HG03354 (cell line): Measurements from ENCODE around the gene ENPP5.

Source experiments
- ATAC-seq: cut with Tn5 transposase; IDR thresholded peaks from one replicate; pipeline ENCODE4 v1.9.1; 2021; ENCODE audit warnings: mild to moderate bottlenecking; ENCODE audit not compliant: unreplicated experiment, poor library complexity, severe bottlenecking

ENPP5 gene, protein sequence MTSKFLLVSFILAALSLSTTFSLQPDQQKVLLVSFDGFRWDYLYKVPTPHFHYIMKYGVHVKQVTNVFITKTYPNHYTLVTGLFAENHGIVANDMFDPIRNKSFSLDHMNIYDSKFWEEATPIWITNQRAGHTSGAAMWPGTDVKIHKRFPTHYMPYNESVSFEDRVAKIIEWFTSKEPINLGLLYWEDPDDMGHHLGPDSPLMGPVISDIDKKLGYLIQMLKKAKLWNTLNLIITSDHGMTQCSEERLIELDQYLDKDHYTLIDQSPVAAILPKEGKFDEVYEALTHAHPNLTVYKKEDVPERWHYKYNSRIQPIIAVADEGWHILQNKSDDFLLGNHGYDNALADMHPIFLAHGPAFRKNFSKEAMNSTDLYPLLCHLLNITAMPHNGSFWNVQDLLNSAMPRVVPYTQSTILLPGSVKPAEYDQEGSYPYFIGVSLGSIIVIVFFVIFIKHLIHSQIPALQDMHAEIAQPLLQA

DNA sequence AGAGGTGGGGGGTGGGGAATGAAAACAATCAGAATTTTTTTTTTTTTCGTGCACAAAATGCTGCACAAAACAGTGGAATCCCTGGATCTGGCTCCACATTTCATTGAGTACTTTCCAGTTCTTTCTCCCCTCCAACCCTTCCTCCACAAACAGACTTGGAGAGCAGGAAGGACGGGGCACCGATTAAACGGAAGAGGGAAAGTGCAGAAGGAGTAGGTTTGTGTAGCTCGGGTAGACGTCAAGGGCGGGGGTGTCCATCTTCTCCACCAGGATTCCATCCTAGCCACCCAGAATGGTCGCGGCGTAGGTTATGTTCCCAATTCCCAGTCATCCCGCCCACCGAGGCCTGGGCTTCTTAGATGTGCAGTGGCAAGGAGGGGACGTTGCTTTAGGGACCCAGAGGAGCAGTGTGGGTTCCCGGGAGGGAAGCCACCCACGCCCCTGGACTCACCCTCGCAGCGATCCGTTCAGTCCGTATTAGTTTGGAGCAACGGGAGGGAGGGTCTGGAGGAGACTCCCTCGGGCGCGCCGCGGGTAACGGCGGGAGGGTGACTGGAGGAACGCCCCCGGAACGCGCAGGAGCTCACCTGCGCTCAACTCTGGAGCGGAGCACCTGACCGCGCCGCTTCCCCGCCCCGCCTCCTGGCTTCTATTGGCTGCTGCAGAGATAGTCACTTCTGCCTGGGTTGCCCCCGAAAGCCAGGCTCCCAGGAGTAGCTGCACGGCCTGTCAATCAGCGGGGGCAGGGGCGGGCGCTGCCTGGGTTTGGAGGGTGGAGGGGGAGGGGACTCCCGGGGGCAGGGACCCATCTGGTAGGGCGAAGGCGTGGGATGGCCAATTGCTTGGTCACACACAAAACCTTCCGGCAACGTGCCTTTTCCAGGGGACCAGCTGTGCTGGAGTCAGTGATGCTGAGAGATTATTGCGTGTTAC, at the start of gene ENPP5:
TSS of gene ENPP5 (minus strand) at position 624 of the 933 bp plus-strand sequence. CDS start 2,718 bp downstream, outside the sequence.
- peak; percentile 90 for ATAC-seq

DNA sequence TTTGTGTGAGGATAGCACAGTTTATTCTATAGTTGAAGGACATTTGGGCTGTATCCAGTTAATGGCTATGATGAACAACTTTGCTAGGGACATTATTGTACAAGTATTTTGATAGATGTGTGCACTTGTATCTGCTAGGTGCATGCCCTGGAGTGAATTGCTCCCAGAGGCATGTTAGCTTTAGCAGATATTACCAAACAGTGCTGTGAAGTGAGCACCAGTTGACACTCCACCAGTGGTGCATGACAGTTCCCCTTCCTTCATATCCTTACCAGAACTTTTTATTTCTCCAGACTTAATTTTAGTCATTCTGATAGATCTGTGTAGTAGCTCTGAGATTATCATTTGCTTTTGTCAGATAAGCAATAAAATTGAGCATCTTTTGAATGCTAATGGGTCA, 48.9 kb upstream of the ENPP5 start:
- ATAC-seq, result no peak

DNA sequence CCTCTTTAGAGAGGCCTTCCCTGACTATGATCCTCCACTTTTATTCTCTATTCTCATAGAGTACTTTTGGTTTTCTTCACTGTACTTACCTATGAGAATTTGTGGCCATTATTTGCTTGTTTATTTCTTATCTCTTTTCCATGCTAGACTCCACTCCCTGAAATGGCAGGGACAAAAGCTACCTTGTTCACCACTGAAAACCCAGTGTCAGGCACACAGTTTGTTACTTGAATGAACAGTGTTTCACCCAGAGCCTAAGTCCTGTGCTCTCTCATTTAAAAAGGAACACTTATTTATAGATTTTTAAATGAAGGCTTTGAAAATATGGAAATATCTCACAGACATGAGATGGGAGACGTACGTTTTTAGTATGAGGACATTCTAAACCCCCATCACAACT, 47.7 kb upstream of the ENPP5 start:
- no peak for ATAC-seq

DNA sequence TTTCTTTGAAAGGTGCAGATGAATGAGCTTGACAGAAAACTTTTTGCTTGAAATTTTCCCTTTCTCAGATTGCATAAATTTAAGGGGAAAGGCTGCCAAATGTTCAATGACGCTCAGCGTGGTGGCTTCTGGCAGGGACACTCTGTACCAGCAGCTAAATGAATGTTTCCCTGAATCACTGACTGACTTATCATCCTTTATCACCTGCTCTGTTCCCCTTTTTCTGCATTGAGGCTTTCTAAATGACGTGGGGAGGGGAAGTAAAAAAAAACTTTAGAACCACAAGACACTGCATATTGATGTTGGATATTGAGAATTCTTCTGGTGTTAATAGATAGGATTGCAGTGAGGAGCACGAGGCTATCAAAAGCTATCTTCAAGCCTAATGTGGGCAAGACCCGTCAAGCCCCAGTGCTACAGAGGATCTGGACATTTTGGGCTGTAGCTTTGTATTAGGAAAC, 46.9 kb upstream of the ENPP5 start:
- peak; percentile 52 for ATAC-seq

DNA sequence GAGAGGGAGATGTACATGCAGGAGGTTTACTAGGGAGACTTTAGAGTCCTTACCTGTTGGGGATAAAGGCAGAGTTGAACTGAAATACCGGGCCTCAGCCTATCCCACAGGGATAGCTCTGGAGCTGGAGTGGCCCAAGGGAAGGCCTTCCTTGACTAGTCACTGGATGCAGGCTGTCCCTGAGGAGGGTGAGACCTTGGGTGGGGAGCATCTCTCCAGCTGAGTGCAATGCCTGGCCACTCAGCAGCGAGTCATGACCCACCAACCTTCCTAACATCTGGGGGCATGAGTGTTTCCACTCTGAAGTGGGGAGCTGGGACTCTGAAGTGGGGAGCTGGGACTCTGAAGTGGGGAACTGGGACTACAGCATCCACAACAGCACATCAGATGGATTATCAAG, 46.1 kb upstream of the ENPP5 start:
- ATAC-seq, result no peak

DNA sequence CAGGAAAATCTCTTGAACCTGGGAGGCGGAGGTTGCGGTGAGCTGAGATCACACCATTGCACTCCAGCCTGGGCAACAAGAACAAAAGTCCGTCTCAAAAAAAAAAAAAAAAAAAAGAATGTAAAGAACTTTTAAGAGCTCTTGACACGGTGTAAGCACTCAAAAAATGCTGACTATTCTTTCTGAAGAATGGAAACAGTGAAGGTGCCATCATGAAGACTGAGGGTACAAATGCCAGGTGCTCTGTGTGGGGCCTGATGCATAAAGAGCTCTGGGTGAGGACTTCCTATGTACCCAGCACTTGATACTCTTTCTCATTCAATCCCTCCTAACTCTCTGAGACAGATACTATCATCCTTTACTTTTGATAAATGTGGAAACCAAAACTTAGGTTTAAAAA, 45.0 kb upstream of the ENPP5 start:
- no peak for ATAC-seq

DNA sequence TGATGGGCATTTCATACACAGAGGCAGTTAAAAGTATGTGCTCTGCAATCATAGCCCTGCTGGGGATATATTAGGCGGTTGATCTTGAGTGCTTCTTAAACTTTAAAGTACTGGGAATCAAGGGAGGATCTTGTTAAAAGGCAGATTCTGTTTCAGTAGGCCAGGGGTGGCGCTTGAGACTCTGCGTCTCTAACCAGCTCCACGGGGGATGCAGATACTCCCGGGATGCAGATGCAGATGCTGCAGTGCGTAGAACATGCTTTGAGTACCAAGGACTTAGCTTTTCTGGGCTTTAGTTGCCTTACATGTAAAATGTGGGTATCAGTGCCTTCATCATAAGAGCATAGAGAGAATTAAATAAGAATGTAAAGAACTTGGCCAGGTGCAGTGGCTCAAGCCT, 44.4 kb upstream of the ENPP5 start:
- no peak for ATAC-seq

DNA sequence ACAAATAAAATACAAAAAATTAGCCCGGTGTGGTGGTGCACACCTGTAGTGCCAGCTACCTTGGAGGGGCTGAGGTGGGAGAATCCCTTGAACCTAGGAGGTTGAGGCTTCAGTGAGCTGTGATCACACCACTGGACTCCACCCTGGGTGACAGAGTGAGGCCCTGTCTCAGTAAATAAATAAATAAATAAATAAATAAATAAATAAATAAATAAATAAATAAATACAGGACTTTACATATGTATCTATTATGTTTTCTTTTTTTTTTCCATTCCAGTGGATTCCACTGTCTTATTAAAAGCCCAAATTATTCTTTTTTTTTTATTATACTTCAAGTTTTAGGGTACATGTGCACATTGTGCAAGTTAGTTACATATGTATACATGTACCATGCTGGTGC, 41.1 kb upstream of the ENPP5 start:
- no peak for ATAC-seq

DNA sequence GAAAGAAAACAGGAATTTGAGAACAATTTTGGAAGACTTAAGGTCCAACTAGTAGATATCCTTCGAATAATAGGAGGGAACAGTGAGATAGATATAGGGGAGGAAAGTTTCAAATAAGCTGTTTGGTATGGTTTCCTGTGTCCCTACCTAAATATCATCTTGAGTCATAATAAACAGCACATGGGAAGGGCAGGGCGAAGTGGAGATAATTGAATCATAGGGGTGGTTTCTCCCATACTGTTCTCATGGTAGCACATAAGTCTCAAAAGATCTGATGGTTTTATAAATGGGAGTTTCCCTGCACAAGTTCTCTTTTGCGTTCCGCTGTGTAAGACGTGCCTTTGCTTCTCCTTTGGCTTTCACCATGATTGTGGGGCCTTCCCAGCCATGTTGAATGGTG, 39.5 kb upstream of the ENPP5 start:
- ATAC-seq, result no peak

DNA sequence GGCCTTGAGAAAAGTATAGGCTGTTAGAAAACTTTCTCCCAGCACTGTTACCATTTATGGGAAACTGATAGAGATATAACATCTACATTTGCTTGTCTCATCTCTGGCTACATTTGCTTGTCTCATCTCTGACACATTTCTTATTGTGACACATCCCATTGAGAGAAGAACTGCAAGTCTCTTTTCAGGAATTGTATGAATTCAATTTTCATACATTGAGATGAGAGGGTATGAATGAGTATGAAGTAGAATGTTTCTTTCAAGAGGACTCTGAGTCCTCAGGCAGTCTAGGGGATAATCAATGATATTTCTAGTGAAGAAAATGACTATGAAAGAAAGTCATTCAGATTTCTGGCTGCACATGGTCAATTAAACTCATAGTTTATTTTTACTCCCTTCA, 37.5 kb upstream of the ENPP5 start:
- no peak for ATAC-seq

DNA sequence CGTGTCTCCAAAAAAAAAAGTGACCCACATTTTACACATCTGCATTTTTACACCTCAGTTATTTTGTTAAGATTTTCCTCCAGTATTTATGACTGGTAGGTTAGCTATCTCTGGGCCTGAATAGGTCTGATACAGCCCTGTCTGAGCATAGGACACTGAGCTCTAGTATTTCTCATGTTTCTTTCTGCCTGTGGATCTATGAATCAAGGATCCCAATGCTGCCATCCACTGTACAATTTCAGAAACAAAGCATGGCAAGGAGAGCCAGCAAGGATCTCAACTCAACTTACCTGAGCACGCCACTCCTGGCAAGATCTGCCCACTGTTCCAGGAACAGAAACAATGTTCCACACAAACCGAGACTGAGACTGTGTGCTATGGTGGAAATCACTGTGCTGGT, 36.4 kb upstream of the ENPP5 start:
- ATAC-seq, result no peak

DNA sequence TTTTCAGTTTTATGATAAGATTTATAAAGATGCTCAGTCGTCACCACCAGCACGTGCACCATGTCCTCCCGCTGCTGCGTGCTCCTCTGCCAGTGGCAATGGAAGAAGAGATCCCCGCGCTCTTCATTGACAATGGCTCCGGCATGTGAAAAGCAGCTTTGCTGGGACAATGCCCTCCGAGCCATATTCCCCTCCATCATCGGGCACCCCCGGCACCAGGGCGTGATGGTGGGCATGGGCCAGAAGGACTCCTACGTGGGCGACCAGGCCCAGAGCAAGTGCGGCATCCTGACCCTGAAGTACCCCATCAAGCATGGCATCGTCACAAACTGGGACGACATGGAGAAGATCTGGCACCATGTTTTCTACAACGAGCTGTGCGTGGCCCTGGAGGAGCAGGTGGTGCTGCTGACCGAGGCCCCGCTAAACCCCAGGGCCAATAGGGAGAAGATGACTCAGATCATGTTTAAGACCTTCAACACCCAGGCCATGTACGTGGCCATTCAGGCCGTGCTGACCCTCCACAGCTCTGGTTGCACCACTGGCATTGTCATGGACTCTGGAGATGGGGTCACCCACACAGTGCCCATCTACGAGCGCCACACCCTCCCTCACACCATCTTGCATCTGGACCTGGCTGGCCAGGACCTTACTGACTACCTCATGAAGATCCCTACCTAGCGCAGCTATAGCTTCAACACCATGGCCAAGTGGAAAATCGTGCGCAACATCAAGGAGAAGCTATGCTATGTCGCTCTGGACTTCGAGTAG, 34.3 kb upstream of the ENPP5 start:
- ATAC-seq, result no peak

DNA sequence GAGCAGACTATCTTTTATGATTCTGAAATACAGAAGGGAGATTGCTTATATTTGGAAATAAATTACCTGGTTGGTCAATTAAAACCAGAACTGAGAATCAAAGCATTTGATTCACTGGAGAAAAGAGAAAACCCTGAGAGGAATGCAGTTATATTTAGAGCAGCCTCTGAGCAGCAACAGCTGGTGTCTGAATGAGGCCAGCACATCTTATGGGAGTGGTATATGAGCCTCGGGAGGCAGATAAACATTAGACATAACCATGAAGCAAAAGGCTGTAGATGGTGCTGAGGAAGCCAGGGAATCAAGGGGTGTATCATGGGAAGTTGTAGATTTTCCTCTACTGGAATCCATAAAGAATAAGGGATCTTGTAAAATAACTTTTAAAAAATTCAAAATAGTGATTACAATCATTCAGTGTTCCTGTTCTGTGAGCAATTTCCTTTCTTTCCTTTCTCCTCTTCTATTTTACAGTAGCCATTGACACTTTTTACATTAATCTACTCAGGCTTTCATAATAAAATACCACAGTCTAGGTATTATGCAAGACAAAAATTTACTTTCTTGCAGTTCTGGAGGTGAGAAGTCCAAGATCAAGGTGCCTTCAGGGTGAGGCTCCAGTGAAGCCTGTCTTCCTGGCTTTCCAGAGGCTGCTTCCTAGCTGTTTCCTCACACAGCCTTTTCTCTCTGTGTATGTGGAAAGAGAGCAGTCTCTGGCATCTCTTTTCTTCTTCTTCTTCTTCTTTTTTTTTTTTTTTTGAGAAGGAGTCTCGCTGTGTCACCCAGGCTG, 32.8 kb upstream of the ENPP5 start:
- no peak for ATAC-seq

DNA sequence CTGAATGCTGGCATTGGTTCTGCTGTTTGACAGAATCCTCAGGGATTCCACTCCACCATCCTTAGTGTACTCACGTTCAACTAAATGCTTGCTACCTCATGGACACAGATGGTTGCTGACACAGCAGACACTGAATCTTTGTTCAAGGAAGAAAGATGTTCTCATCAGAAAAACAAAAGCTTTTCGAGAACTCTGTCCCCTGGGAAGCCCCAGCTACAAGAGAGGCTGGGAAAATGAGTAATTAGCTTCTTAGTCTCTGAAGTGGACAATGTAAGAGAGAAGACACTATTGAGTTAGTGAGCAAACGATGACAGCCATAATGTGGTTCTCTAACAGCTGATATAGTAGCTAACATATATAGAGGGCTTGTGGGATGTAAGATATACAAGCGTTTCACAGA, 30.9 kb upstream of the ENPP5 start:
- no peak for ATAC-seq

DNA sequence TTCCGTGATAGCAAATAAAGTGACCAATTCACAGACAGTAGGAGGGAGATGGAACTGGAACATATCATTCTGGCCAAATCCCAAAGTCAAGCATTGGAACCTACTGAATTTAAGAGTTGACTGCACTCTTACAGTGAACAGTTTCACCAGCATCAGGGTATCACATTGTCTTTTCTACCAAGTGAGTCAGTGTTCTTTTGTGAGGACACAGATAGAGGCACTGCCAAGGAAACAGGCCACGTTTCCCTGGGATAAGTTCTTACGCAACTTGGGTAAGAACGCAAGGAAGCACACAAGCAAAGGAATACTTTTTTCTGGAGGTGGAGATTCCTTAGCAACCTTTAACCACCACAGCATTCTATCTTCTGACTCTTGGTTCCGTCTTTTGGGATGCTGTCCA, 28.6 kb upstream of the ENPP5 start:
- ATAC-seq, result no peak

DNA sequence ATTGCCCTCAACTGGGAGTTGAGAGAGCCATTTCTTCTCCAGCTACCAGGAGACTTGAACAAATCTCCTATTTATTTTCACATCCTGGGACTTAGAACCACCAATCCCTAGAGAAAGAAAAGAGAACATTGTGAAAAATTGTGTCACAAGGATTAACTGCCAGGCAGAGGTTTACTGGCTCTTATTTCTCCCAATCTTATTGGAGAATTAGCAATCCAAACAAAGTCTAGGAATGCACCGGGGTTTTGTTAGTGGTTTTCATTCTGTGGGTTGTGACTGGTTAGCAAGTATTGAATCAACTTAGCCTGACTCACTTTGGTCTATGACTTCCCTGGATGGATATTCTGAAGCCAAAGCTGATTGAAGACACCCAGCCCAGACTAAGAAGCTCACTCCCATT, 21.2 kb upstream of the ENPP5 start:
- ATAC-seq, result no peak

DNA sequence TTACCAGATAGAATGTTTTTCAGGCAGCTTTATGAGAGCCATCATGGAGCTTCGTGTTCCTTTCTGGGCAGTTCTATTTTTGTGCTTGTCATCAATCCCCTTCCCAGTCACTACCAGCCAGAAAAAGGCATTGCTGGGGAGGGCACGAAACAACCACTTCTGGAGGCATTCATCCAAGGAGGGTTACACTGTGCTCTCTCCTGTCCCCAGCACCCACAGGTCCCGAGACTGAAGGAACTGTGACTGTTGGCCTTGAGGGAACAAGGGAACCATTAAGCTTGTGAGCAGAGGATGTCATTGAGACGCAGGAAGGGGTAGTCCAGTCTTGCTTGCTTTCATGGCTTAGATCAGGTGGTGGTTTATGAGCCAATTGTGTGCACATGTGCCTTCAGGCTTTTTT, 20.1 kb upstream of the ENPP5 start:
- ATAC-seq, result no peak

DNA sequence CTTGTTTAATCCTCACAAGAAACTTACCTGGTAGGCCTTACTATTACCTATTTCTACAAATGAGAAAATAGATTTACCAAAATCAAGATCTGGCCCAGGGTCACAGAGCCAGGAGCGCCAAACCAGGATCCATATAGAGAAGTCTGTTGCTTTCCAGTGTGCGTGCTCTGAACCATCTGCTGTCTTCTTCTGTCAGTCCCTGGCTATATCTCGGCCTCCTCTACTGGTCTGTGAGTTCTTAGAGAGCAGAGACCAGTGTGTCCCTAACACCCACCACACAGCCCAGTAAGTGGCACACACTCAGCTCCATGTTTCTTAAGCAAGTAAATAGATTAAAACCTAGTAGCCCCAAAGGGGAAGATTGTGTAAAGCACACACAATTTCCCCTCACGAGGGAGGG, 18.9 kb upstream of the ENPP5 start:
- no peak for ATAC-seq

DNA sequence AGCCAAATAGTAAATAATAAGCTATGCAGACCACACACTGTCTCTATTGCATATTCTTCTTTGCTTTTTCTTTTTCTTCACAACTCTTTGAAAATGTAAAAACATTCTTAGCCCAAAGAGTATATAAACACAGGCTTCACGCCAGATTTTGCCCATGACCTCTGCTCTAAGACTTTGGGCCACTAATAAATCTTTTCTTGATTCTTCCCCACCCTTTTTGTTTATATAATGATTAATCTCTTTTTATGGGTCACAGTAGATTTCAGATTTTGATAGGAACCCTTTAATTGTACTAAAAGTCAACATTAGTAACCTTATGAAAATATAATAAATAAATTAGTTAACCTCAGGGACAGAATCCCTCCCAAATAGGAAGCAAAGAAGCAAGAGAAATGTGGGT, 15.8 kb upstream of the ENPP5 start:
- ATAC-seq, result no peak
